Measurements from ENCODE around the gene CADPS2.
"Not testable (repeated sequence)": the region's sequence is repeated elsewhere in the genome, so short reads cannot be mapped to it uniquely, and the experiment has no call there.

The CADPS2 gene

GRCh38 chr7:122658856-122659255 lies 227.4 kb downstream of the CADPS2 start:
- no peak for DNase-seq

GRCh38 chr7:122653685-122654084 lies 232.6 kb downstream of the CADPS2 start:
- DNase-seq = no peak

- DNase-seq = no peak
Measured at GRCh38 chr7:122652876-122653275, 233.4 kb downstream of the CADPS2 start.

GRCh38 chr7:122651451-122651850 lies 234.8 kb downstream of the CADPS2 start:
- no peak for DNase-seq

GRCh38 chr7:122643250-122643649 lies 243.0 kb downstream of the CADPS2 start:
- no peak for DNase-seq

DNA sequence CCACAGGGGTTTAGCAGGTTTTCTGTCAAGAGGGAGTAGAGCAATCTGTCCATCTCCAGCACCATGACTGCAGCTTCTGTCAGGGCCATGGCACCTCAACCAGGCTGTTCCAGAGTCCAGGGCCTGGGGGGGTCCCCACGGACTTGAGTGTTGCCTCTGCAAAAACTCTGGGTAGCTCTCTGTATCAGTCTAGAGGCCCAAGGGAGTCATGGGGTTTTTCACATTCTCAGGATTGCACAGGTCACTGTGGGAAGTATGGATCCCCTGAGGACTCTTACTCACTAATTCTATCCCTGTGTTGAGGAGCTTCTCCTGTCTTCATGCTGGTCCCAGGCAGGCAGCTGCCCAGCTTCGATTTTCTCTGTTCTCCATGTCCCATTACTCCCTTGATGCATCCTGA lies 247.8 kb downstream of the CADPS2 start:
- no peak for DNase-seq

DNA sequence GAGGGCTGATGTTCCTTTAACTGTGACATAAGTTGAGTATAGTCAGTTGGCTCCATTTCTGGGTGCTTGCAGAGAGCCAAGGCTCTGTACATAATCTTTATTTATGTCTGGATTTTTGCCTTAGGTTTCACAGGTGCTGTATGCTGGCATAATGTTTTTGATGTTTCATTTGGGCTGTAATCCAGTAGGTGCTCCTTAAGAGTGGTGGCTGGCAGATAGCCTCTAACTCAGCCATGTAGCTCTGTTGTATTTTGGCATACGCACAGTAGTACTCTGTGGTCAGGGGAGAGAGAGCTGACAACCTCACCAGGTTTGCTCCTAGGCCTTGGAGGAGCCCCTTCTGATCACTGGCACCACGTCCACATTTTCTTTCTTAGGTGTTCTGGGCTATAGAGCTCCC lies 248.5 kb downstream of the CADPS2 start:
- DNase-seq = no peak

GRCh38 chr7:122635481-122635880 lies 250.8 kb downstream of the CADPS2 start:
- not testable (repeated sequence) for DNase-seq

DNA sequence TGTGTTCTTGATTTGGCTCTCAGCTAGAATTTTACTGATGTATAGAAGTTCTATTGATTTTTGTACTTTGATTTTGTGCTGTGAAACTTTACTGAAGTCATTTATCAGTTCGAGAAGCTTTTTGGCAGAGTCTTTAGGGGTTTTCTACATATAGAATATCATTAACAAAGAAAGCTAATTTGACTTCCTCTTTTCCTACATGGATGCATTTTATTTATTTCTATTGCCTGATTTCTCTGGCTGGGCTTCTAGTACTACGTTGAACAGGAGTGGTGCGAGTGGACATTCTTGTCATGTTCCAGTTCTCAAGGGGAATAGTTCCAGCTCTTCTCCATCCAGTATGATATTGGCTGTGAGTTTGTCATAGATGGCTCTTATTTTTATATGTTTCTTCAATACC lies 252.8 kb downstream of the CADPS2 start:
- DNase-seq = no peak

GRCh38 chr7:122632238-122632637 lies 254.0 kb downstream of the CADPS2 start:
- no peak for DNase-seq

DNA sequence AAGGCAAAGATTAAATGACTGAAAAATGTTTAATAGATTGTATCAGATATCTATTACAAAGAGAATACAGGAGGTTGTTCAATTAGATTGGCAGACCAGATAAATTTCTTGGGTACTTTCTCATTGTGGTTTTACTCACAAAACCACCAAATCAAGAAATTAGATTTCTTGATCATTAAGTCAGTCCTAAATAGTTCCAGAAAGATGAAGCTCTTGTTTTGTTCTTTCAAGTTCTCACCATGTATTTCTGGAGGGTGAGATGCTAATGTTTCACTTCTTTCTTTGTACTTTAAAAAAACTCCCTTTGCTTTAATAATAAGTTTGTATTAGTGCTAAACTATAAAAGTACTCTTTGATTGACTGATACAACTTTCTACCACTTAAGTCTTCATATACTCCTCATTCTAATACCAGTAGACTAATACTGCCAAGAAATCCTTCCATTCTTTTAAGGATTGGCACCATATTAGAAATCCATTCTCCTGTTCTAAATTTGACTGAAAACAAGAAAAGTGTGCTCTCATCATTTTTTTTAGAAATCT lies 256.8 kb downstream of the CADPS2 start:
- DNase-seq = no peak

- DNase-seq = no peak
Measured at GRCh38 chr7:122628651-122629411, 257.4 kb downstream of the CADPS2 start.

DNA sequence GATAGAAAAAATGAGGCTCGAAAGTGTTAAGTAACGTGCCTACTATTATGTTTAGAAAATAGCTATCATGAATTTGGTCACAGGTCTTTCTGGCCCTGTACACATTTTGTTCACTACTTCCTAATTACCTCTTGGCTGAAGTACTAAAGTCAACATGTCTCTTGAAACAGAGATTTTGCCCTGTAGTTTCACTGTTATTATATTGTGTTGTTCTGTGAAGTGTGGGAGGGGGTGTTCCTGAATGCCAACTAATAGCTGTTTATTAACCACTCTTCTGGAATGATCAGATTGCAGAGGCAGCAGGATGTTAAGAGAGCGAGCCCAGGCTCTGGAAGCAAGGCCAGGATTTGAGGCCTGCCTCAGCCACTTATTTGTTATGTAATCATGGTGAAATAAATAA lies 259.5 kb downstream of the CADPS2 start:
- DNase-seq = peak; percentile 19

DNA sequence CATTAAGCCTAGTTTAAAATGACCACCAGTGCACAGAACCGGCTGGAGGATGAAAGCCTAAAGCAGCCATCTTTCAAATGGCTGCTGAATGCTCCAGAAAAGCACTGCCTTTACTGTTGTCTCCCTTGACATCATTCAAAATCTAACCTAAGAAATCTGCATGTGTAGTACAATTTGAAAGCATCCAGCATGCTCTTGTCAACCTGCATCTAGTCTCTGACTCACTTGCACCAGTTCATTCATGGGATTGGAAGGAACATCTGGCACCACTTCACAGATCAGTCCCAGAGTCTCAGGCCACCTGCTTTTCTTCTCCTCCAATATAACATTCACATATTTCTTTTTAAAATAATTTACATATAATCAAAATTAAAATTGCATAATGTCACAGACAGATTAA lies 263.6 kb downstream of the CADPS2 start:
- no peak for DNase-seq

DNA sequence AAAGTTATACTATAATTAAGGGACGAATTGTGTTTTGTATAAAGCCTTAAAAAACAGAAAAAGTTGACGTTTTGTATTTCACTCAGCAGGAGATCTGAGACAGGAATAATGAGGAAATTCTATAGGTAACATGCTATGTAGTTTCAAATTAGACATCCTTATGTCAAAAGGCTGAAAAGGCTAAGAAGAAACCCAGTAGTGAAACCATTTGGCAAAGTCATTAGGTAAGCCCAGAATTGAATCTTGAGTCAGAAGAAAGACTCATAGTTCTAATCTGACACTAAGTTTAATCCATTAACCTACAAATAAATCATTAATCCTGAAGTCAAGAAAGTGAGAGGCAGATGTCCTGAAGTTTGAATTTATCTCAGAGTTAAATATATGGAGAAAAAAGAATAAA lies 266.6 kb downstream of the CADPS2 start:
- no peak for DNase-seq

DNA sequence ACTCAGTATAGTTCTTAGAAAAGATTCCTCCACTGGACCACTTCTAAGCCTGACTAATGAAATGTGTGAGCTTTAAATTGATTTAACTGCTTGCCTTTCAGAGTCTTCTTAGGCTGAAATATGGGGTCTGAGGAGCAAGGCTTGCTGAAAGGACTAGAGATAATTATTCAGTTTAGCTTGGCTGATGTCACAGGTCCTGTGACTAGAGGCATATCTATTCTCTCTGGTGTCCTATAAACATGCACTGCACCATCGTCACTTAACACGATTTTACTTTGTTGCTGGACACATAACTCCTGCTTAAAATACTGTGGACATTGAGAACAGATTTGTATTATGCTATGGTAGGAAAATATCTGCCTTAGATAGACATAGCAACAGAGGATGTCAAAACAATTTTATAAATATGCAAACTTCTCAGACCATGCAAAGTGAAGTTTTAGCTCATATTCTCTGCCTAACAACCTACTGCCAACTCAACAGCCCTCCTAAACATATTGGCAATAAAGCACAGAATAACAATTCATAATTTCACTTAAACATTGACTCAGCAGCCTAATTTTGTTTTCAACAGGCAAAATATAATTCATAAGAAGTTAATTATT lies 267.6 kb downstream of the CADPS2 start:
- no peak for DNase-seq

GRCh38 chr7:122616951-122617350 lies 269.3 kb downstream of the CADPS2 start:
- DNase-seq = peak; percentile 13

- no peak for DNase-seq
Measured at GRCh38 chr7:122605929-122606328, 280.3 kb downstream of the CADPS2 start.

GRCh38 chr7:122604251-122604650 lies 282.0 kb downstream of the CADPS2 start:
- DNase-seq = no peak

GRCh38 chr7:122602800-122603199 lies 283.5 kb downstream of the CADPS2 start:
- no peak for DNase-seq

DNA sequence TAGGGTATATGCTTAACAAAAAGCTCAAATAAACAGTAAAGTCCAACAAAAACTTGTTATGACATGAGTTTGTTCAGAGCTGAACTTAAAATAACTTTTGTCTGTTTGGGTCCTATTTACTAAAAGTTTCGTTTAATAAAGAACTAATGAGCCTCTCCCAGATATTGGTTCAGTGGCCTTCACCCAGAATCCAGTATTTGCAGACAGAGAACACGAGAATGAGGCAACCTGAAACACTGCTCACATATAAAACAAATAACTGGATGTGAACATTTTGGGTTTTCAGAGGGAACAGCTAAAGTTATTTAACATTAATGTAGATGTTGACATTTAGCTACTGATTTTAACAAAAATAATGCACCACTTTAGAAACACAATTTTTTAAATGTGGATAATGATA lies 285.6 kb downstream of the CADPS2 start:
- no peak for DNase-seq

GRCh38 chr7:122600042-122600441 lies 286.2 kb downstream of the CADPS2 start:
- DNase-seq = no peak

DNA sequence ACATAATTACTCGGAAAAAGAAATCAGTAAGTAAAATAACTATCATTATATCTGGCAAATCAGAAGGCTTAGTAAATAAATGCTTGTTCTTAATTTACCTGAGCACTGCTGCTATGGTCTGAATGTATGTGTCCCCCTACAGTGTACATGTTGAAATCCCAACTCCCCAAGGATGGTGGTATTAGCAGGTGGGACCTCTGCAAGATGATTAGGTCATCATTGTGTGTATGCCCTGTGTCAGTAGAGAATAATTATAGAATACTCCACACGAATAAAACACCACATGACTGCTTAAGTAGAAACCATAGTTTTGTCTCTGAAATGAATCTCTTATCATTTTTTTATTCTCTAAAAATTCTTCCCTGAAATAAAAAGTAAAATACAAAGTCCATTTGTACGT lies 289.0 kb downstream of the CADPS2 start:
- DNase-seq = no peak

DNA sequence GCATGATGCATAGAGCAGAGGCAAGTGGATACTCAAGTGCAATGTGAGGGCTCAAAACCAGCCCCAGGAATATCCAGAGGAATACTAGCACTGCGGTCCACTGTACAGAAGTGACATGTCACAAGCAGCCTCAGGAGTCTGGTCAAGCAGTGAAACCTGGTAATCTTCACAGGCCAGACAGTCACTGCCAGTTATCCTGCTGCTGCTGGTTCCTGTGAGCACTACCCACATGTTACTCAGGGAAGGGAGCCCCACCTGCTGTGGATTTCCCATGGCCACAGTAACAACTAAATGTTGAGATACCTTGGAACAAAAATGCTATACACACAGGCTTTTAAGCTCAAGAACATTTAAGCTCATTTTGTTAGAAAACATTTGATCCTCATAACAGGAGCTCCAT lies 290.4 kb downstream of the CADPS2 start:
- DNase-seq = no peak

- no peak for DNase-seq
Measured at GRCh38 chr7:122588621-122589020, 297.6 kb downstream of the CADPS2 start.

Measured in NCI-H345 (cell line).